SIG-M5 (cell line): ENCODE data around the gene KCNMA1.

Experiments used
- DNase-seq: peaks from one replicate; lab custom pipeline; 2025; lab: John Stamatoyannopoulos, UW

Gene KCNMA1

GRCh38 chr10:77205135-77205534 is 432.5 kb downstream of the KCNMA1 start:
- no peak for DNase-seq

GRCh38 chr10:77204171-77204570 is 433.4 kb downstream of the KCNMA1 start:
- DNase-seq = no peak

- DNase-seq = no peak
Measured at GRCh38 chr10:77202857-77203256, 434.8 kb downstream of the KCNMA1 start.

- no peak for DNase-seq
Measured at GRCh38 chr10:77201135-77202106, 436.2 kb downstream of the KCNMA1 start.

GRCh38 chr10:77197544-77197943 is 440.1 kb downstream of the KCNMA1 start:
- DNase-seq = no peak

- DNase-seq = no peak
Measured at GRCh38 chr10:77196614-77197013, 441.0 kb downstream of the KCNMA1 start.

- DNase-seq = no peak
Measured at GRCh38 chr10:77195101-77195500, 442.5 kb downstream of the KCNMA1 start.

GRCh38 chr10:77193001-77193400 is 444.6 kb downstream of the KCNMA1 start:
- no peak for DNase-seq

GRCh38 chr10:77192402-77192801 is 445.2 kb downstream of the KCNMA1 start:
- no peak for DNase-seq

GRCh38 chr10:77191324-77192049 is 446.1 kb downstream of the KCNMA1 start:
- DNase-seq = no peak

- no peak for DNase-seq
Measured at GRCh38 chr10:77190291-77190690, 447.3 kb downstream of the KCNMA1 start.

GRCh38 chr10:77189520-77189919 is 448.1 kb downstream of the KCNMA1 start:
- DNase-seq = no peak

GRCh38 chr10:77189075-77189474 is 448.5 kb downstream of the KCNMA1 start:
- no peak for DNase-seq

GRCh38 chr10:77188521-77188920 is 449.1 kb downstream of the KCNMA1 start:
- no peak for DNase-seq

GRCh38 chr10:77188000-77188395 is 449.6 kb downstream of the KCNMA1 start:
- DNase-seq = no peak

GRCh38 chr10:77187376-77187999 is 450.1 kb downstream of the KCNMA1 start:
- no peak for DNase-seq

- DNase-seq = no peak
Measured at GRCh38 chr10:77186936-77187335, 450.7 kb downstream of the KCNMA1 start.

GRCh38 chr10:77185696-77186095 is 451.9 kb downstream of the KCNMA1 start:
- DNase-seq = no peak

- no peak for DNase-seq
Measured at GRCh38 chr10:77182803-77183202, 454.8 kb downstream of the KCNMA1 start.

GRCh38 chr10:77180794-77181193 is 456.8 kb downstream of the KCNMA1 start:
- DNase-seq = no peak

GRCh38 chr10:77180104-77180503 is 457.5 kb downstream of the KCNMA1 start:
- DNase-seq = no peak

- DNase-seq = no peak
Measured at GRCh38 chr10:77179015-77179695, 458.5 kb downstream of the KCNMA1 start.
